GM23338 (cell line): ENCODE measurements around the gene RBMS2. TPM values are rescaled to one million over a fixed set of nuclear protein-coding genes. Genes with fewer than 3 reads are reported as not detected.

ENCODE experiments used
- ATAC-seq: fragments of 200-7000 bp; cut with Tn5 transposase; 3 replicates; pipeline ENCODE4 v1.9.1; 2020
- DNase-seq: peaks from one replicate; pipeline ENCODE4 v3.0.0-alpha.2; 2015; ENCODE audit warnings: low spot score
- H2AFZ ChIP-seq: fragments of 200-600 bp; sonication (generic); 2 replicates; pipeline ENCODE4 v1.8.0; 2016; ENCODE audit warnings: antibody characterized with exemption, mild to moderate bottlenecking, moderate library complexity
- H3F3A ChIP-seq: fragments of 200-600 bp; sonication (generic); replicated peaks from 2 replicates; pipeline ENCODE4 v1.8.0; 2017; ENCODE audit warnings: antibody characterized with exemption, mixed run types, low read depth
- H3K27ac ChIP-seq: fragments of 200-600 bp; sonication (generic); 2 replicates; pipeline ENCODE4 v1.6.1; 2016; ENCODE audit warnings: low read depth
- H3K27me3 ChIP-seq: fragments of 200-600 bp; sonication (generic); 2 replicates; pipeline ENCODE4 v1.8.0; 2016; ENCODE audit warnings: mild to moderate bottlenecking, mixed run types, moderate library complexity; ENCODE audit not compliant: insufficient read depth
- H3K36me3 ChIP-seq: fragments of 200-600 bp; sonication (generic); 2 replicates; pipeline ENCODE4 v1.8.0; 2016; ENCODE audit warnings: mild to moderate bottlenecking; ENCODE audit not compliant: insufficient read depth
- H3K4me1 ChIP-seq: fragments of 200-600 bp; sonication (generic); 2 replicates; pipeline ENCODE4 v1.8.0; 2016; ENCODE audit warnings: mild to moderate bottlenecking, moderate library complexity; ENCODE audit not compliant: insufficient read depth
- H3K4me2 ChIP-seq: fragments of 200-600 bp; sonication (generic); 2 replicates; pipeline ENCODE4 v1.7.1; 2017; ENCODE audit warnings: mixed run types
- H3K4me3 ChIP-seq: fragments of 200-600 bp; sonication (generic); 2 replicates; pipeline ENCODE4 v1.6.1; 2016; ENCODE audit warnings: mixed run types
- H3K79me2 ChIP-seq: fragments of 200-600 bp; sonication (generic); replicated peaks from 2 replicates; pipeline ENCODE4 v1.8.0; 2017; ENCODE audit warnings: mild to moderate bottlenecking; ENCODE audit not compliant: insufficient read depth
- H3K9me2 ChIP-seq: fragments of 200-600 bp; sonication (generic); 2 replicates; pipeline ENCODE4 v1.8.0; 2017; ENCODE audit not compliant: insufficient read depth
- H4K20me1 ChIP-seq: fragments of 200-600 bp; sonication (generic); replicated peaks from 2 replicates; pipeline ENCODE4 v1.8.0; 2017; ENCODE audit warnings: mild to moderate bottlenecking; ENCODE audit not compliant: insufficient read depth
- H3K27ac Mint-ChIP-seq: 2 replicates; pipeline ENCODE4 v1.8.0; 2020; ENCODE audit warnings: inconsistent platforms, mild to moderate bottlenecking, moderate library complexity, mixed read lengths
- H3K27me3 Mint-ChIP-seq: 3 replicates; pipeline ENCODE4 v1.8.0; 2022; ENCODE audit warnings: low read depth, mild to moderate bottlenecking, moderate library complexity, mixed read lengths, inconsistent platforms; ENCODE audit not compliant: insufficient read depth, poor library complexity
- H3K36me3 Mint-ChIP-seq: 3 replicates; pipeline ENCODE4 v1.8.0; 2021; ENCODE audit warnings: low read depth, mild to moderate bottlenecking, inconsistent platforms, moderate library complexity, mixed read lengths
- H3K4me1 Mint-ChIP-seq: 3 replicates; pipeline ENCODE4 v1.8.0; 2020; ENCODE audit warnings: mild to moderate bottlenecking, inconsistent platforms, mixed read lengths
- H3K4me3 Mint-ChIP-seq: 3 replicates; pipeline ENCODE4 v1.8.0; 2021; ENCODE audit warnings: moderate library complexity, mild to moderate bottlenecking, inconsistent platforms, mixed read lengths
- H3K9me3 Mint-ChIP-seq: 3 replicates; pipeline ENCODE4 v1.8.0; 2020; ENCODE audit warnings: moderate library complexity, mild to moderate bottlenecking, inconsistent platforms, mixed read lengths
- CREB1 ChIP-seq: fragments of 250-450 bp; sonication (Bioruptor Pico); IDR thresholded peaks from 2 replicates; pipeline ENCODE4 v1.5.0; 2020; ENCODE audit warnings: low read depth, mild to moderate bottlenecking, moderate library complexity
- EZH2 ChIP-seq: fragments of 200-600 bp; sonication (generic); IDR thresholded peaks from one replicate; pipeline ENCODE4 v1.8.0; 2017; ENCODE audit warnings: antibody characterized with exemption, mild to moderate bottlenecking, low read depth; ENCODE audit not compliant: unreplicated experiment
- EZH2phosphoT487 ChIP-seq: fragments of 200-600 bp; sonication (generic); IDR thresholded peaks from one replicate; pipeline ENCODE4 v1.8.1; 2018; ENCODE audit warnings: antibody characterized with exemption; ENCODE audit not compliant: unreplicated experiment
- JUNB ChIP-seq: IDR thresholded peaks from one replicate; pipeline ENCODE4 v1.6.1; 2016; ENCODE audit warnings: antibody characterized with exemption; ENCODE audit not compliant: unreplicated experiment
- NANOG ChIP-seq: IDR thresholded peaks from 2 replicates; pipeline ENCODE4 v1.6.1; 2016; ENCODE audit warnings: antibody characterized with exemption, borderline replicate concordance
- POLR2AphosphoS5 ChIP-seq: IDR thresholded peaks from 2 replicates; pipeline ENCODE4 v1.6.1; 2016; ENCODE audit warnings: antibody characterized with exemption, low read depth
- STAT1 ChIP-seq: IDR thresholded peaks from one replicate; pipeline ENCODE4 v1.6.1; 2016; ENCODE audit warnings: antibody characterized with exemption; ENCODE audit not compliant: unreplicated experiment
- ZNF114 ChIP-seq: fragments of 250-450 bp; sonication (Bioruptor Pico); IDR thresholded peaks from 2 replicates; pipeline ENCODE4 v1.5.0; 2020; ENCODE audit warnings: mild to moderate bottlenecking, moderate library complexity
- ZNF331 ChIP-seq: fragments of 250-450 bp; sonication (Bioruptor Pico); IDR thresholded peaks from 2 replicates; pipeline ENCODE4 v1.5.0; 2020; ENCODE audit warnings: low read depth, mild to moderate bottlenecking, moderate library complexity
- polyA plus RNA-seq: library from polyadenylated mRNA; unstranded; fragments of >200 nt; fragmentation: Nextera tagmentation; extraction: Ambion mirVana; gene quantifications from 2 replicates; pipeline ENCODE4 v1.2.1, GENCODE V29; 2016
- total RNA-seq: library from RNA; depleted of rRNA; stranded (reverse); fragments of >200 nt; shearing (Covaris generic); gene quantifications from 2 replicates; pipeline ENCODE4 v1.2.3, GENCODE V29; 2014
- TF ChIP-seq, protein P1 (sequence below): IDR thresholded peaks from 2 replicates; pipeline ENCODE4 v1.6.1; 2016; ENCODE audit warnings: antibody characterized with exemption
- TF ChIP-seq, protein P2 (sequence below), 2 experiments: fragments of 200-600 bp in 1 of 2; sonication (generic) in 1 of 2; conservative IDR thresholded peaks; 2 replicates each; pipeline versions ENCODE4 v1.5.1 to v1.6.1; 2016 to 2017; ENCODE audit warnings: antibody characterized with exemption in 2 of 2, low read depth in 2 of 2, mild to moderate bottlenecking in 2 of 2, moderate library complexity in 1 of 2
- TF ChIP-seq, protein P3 (sequence below): IDR thresholded peaks from one replicate; pipeline ENCODE4 v1.6.1; 2018; ENCODE audit warnings: antibody characterized with exemption; ENCODE audit not compliant: unreplicated experiment
- TF ChIP-seq, protein P4 (sequence below): fragments of 250-450 bp; sonication (Bioruptor Pico); IDR thresholded peaks from 2 replicates; pipeline ENCODE4 v1.5.0; 2020; ENCODE audit warnings: mild to moderate bottlenecking, moderate library complexity

The RBMS2 gene
- total and polyA plus RNA-seq, 2 experiments from 2014 or later: 9.2 to 16.8 TPM

DNA sequence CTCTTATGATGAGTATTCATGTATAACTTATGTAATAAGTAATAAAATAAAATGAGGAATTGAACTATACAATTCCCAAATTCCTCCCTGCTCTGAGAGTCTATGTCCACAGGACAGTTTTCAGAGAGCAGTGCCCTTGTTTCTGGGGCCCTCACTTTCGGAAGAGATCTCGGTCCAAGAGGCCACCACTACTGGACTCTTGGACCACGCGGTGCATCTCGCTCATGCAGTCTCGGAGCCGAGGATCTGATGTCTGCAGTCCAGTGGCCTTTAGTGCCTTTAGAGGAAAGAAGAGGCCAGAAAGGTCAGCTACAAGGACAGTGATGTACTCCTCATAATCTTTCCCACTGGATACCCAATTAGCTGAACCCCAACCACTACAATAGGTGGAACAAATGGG lies 42.0 kb upstream of the RBMS2 start:
- Histone ChIP-seq H3K4me1 (no peaks in the 10 kb centered on the region), H3K79me2 (peaks cover 2% of the 10 kb centered on the region; the same call in 1 of the 2 replicates), H3K36me3 (no peaks in the 10 kb centered on the region), H3F3A (no peaks in the 10 kb centered on the region), H4K20me1 (peaks cover 8% of the 10 kb centered on the region), H3K27me3 (no peaks in the 10 kb centered on the region), H3K27ac (no peak overlapping the region), H3K4me3 (no peak overlapping the region), H3K4me2 (no peak overlapping the region), H2AFZ (no peak overlapping the region), H3K9me2 (no peaks in the 10 kb centered on the region)
- no peak overlapping the region for H3K4me3 Mint-ChIP-seq
- no peak overlapping the region for H3K27ac Mint-ChIP-seq
- DNase-seq (no peak), ATAC-seq (no peak)
- peaks cover 8% of the 10 kb centered on the region for H3K27me3 Mint-ChIP-seq
- H3K4me1 Mint-ChIP-seq: no peaks in the 10 kb centered on the region; the same call in 2 of the 3 replicates
- no peak for TF ChIP-seq NANOG
- TF ChIP-seq ZNF331 (CRISPR knock-in tag): no peak
- TF ChIP-seq, protein P1, sequence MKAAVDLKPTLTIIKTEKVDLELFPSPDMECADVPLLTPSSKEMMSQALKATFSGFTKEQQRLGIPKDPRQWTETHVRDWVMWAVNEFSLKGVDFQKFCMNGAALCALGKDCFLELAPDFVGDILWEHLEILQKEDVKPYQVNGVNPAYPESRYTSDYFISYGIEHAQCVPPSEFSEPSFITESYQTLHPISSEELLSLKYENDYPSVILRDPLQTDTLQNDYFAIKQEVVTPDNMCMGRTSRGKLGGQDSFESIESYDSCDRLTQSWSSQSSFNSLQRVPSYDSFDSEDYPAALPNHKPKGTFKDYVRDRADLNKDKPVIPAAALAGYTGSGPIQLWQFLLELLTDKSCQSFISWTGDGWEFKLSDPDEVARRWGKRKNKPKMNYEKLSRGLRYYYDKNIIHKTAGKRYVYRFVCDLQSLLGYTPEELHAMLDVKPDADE: no peak
- TF ChIP-seq, protein P2, sequence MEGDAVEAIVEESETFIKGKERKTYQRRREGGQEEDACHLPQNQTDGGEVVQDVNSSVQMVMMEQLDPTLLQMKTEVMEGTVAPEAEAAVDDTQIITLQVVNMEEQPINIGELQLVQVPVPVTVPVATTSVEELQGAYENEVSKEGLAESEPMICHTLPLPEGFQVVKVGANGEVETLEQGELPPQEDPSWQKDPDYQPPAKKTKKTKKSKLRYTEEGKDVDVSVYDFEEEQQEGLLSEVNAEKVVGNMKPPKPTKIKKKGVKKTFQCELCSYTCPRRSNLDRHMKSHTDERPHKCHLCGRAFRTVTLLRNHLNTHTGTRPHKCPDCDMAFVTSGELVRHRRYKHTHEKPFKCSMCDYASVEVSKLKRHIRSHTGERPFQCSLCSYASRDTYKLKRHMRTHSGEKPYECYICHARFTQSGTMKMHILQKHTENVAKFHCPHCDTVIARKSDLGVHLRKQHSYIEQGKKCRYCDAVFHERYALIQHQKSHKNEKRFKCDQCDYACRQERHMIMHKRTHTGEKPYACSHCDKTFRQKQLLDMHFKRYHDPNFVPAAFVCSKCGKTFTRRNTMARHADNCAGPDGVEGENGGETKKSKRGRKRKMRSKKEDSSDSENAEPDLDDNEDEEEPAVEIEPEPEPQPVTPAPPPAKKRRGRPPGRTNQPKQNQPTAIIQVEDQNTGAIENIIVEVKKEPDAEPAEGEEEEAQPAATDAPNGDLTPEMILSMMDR (conservative IDR thresholded peaks at IDR 0.05; ENCODE audit: low read depth in 2 of 2): no peak
- TF ChIP-seq ZNF114 (CRISPR knock-in tag): no peak
- no peak for TF ChIP-seq JUNB
- TF ChIP-seq, protein P3, sequence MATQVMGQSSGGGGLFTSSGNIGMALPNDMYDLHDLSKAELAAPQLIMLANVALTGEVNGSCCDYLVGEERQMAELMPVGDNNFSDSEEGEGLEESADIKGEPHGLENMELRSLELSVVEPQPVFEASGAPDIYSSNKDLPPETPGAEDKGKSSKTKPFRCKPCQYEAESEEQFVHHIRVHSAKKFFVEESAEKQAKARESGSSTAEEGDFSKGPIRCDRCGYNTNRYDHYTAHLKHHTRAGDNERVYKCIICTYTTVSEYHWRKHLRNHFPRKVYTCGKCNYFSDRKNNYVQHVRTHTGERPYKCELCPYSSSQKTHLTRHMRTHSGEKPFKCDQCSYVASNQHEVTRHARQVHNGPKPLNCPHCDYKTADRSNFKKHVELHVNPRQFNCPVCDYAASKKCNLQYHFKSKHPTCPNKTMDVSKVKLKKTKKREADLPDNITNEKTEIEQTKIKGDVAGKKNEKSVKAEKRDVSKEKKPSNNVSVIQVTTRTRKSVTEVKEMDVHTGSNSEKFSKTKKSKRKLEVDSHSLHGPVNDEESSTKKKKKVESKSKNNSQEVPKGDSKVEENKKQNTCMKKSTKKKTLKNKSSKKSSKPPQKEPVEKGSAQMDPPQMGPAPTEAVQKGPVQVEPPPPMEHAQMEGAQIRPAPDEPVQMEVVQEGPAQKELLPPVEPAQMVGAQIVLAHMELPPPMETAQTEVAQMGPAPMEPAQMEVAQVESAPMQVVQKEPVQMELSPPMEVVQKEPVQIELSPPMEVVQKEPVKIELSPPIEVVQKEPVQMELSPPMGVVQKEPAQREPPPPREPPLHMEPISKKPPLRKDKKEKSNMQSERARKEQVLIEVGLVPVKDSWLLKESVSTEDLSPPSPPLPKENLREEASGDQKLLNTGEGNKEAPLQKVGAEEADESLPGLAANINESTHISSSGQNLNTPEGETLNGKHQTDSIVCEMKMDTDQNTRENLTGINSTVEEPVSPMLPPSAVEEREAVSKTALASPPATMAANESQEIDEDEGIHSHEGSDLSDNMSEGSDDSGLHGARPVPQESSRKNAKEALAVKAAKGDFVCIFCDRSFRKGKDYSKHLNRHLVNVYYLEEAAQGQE: no peak
- no peak for TF ChIP-seq EZH2phosphoT487
- no peak for TF ChIP-seq EZH2
- no peak for TF ChIP-seq POLR2AphosphoS5
- TF ChIP-seq STAT1: no peak
- TF ChIP-seq, protein P4, sequence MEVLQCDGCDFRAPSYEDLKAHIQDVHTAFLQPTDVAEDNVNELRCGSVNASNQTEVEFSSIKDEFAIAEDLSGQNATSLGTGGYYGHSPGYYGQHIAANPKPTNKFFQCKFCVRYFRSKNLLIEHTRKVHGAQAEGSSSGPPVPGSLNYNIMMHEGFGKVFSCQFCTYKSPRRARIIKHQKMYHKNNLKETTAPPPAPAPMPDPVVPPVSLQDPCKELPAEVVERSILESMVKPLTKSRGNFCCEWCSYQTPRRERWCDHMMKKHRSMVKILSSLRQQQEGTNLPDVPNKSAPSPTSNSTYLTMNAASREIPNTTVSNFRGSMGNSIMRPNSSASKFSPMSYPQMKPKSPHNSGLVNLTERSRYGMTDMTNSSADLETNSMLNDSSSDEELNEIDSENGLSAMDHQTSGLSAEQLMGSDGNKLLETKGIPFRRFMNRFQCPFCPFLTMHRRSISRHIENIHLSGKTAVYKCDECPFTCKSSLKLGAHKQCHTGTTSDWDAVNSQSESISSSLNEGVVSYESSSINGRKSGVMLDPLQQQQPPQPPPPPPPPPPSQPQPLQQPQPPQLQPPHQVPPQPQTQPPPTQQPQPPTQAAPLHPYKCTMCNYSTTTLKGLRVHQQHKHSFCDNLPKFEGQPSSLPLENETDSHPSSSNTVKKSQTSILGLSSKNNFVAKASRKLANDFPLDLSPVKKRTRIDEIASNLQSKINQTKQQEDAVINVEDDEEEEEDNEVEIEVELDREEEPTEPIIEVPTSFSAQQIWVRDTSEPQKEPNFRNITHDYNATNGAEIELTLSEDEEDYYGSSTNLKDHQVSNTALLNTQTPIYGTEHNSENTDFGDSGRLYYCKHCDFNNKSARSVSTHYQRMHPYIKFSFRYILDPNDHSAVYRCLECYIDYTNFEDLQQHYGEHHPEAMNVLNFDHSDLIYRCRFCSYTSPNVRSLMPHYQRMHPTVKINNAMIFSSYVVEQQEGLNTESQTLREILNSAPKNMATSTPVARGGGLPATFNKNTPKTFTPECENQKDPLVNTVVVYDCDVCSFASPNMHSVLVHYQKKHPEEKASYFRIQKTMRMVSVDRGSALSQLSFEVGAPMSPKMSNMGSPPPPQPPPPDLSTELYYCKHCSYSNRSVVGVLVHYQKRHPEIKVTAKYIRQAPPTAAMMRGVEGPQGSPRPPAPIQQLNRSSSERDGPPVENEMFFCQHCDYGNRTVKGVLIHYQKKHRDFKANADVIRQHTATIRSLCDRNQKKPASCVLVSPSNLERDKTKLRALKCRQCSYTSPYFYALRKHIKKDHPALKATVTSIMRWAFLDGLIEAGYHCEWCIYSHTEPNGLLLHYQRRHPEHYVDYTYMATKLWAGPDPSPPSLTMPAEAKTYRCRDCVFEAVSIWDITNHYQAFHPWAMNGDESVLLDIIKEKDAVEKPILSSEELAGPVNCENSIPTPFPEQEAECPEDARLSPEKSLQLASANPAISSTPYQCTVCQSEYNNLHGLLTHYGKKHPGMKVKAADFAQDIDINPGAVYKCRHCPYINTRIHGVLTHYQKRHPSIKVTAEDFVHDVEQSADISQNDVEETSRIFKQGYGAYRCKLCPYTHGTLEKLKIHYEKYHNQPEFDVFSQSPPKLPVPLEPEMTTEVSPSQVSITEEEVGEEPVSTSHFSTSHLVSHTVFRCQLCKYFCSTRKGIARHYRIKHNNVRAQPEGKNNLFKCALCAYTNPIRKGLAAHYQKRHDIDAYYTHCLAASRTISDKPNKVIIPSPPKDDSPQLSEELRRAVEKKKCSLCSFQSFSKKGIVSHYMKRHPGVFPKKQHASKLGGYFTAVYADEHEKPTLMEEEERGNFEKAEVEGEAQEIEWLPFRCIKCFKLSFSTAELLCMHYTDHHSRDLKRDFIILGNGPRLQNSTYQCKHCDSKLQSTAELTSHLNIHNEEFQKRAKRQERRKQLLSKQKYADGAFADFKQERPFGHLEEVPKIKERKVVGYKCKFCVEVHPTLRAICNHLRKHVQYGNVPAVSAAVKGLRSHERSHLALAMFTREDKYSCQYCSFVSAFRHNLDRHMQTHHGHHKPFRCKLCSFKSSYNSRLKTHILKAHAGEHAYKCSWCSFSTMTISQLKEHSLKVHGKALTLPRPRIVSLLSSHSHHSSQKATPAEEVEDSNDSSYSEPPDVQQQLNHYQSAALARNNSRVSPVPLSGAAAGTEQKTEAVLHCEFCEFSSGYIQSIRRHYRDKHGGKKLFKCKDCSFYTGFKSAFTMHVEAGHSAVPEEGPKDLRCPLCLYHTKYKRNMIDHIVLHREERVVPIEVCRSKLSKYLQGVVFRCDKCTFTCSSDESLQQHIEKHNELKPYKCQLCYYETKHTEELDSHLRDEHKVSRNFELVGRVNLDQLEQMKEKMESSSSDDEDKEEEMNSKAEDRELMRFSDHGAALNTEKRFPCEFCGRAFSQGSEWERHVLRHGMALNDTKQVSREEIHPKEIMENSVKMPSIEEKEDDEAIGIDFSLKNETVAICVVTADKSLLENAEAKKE: no peak
- TF ChIP-seq CREB1 (CRISPR knock-in tag): no peak
- peaks cover 3% of the 10 kb centered on the region; the same call in 1 of the 3 replicates for H3K36me3 Mint-ChIP-seq
- H3K9me3 Mint-ChIP-seq: no peaks in the 10 kb centered on the region
